GM13977 (cell line): Measurements from ENCODE around the gene ADAMTS12.

ENCODE experiments used
- DNase-seq: peaks from one replicate; pipeline ENCODE4 v3.0.0; 2012; ENCODE audit warnings: low spot score
- in situ Hi-C: fragments of 300-500 bp; cut with MboI; formaldehyde crosslinking; loops from one replicate; pipeline ENCODE4 v1.12.0; 2022; ENCODE audit warnings: low sequenced_read_pairs, low pct_unique_long_range_greater_than_20kb, mixed read lengths, inconsistent platforms; ENCODE audit not compliant: unreplicated experiment
- TF ChIP-seq, protein P1 (sequence below): IDR thresholded peaks from 2 replicates; pipeline ENCODE4 v1.5.1; 2012; ENCODE audit warnings: mild to moderate bottlenecking, control low read depth; ENCODE audit not compliant: insufficient read depth; ENCODE audit errors: extremely low read depth, missing control alignments

The ADAMTS12 gene

DNA sequence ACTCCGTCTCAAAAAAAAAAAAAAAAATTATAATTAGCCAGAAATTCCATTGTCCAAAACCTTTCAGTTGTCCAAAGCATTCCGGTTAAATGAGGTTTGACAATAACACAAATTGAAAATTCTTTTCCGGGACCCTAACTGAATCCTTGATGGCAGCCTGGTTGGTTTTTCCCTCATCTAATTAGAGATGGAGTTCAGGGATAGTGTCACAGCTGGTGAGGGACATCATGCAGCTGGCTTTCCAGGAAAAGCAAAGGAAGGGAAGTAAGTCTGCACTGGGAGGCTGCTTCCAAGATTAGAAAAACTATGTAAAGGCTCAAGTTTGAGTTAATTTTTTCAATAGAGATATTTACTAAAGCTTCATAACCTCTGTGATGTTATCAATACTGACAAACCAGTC lies 195.4 kb downstream of the ADAMTS12 start:
- in situ Hi-C loops, result no loop called here
- TF ChIP-seq, protein P1, sequence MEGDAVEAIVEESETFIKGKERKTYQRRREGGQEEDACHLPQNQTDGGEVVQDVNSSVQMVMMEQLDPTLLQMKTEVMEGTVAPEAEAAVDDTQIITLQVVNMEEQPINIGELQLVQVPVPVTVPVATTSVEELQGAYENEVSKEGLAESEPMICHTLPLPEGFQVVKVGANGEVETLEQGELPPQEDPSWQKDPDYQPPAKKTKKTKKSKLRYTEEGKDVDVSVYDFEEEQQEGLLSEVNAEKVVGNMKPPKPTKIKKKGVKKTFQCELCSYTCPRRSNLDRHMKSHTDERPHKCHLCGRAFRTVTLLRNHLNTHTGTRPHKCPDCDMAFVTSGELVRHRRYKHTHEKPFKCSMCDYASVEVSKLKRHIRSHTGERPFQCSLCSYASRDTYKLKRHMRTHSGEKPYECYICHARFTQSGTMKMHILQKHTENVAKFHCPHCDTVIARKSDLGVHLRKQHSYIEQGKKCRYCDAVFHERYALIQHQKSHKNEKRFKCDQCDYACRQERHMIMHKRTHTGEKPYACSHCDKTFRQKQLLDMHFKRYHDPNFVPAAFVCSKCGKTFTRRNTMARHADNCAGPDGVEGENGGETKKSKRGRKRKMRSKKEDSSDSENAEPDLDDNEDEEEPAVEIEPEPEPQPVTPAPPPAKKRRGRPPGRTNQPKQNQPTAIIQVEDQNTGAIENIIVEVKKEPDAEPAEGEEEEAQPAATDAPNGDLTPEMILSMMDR, result no peak

DNA sequence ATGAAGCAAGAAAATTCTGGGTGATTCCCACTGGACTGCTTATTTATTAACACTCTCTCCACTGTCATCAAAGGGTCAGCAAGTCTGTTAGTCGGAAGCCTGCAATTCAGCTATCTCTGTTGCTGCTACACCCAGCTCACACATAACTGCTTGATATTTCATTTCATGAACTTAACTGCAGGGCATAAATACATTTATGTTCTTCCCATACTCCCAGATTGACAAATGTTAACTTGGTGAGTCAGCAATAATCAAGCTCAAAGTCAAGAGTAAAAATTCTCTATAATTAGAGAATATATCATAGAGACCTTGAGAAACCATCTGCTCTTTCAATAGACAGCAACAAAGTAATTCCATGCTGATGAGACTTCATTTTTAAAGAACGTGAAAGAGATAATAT lies 198.8 kb downstream of the ADAMTS12 start:
- no peak for DNase-seq
- TF ChIP-seq, protein P1, result no peak
- in situ Hi-C loops, result no loop called here

More for the DNA sequence above, 195.4 kb downstream of the ADAMTS12 start:
- DNase-seq, result no peak

DNA sequence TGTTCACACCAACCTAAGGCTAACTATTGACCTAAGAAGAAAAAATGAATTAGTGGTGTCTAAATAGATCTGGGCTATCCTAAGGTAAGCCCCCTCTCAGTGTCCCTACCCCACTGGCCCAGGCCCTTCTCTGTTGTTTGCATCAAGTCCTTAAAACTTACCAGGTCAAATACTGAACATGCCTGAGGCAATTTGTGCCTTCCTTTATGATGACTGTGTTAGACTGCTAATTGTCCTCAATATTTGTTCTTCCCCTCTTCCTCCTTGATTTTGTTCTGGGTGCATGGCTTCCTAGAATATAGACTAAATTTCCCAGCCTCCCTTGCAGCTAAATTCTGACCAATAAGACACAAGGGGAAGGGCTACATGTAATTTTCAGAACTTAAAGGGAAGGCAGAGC lies 199.9 kb downstream of the ADAMTS12 start:
- TF ChIP-seq, protein P1, result no peak
- in situ Hi-C loops, result no loop called here
- no peak for DNase-seq

DNA sequence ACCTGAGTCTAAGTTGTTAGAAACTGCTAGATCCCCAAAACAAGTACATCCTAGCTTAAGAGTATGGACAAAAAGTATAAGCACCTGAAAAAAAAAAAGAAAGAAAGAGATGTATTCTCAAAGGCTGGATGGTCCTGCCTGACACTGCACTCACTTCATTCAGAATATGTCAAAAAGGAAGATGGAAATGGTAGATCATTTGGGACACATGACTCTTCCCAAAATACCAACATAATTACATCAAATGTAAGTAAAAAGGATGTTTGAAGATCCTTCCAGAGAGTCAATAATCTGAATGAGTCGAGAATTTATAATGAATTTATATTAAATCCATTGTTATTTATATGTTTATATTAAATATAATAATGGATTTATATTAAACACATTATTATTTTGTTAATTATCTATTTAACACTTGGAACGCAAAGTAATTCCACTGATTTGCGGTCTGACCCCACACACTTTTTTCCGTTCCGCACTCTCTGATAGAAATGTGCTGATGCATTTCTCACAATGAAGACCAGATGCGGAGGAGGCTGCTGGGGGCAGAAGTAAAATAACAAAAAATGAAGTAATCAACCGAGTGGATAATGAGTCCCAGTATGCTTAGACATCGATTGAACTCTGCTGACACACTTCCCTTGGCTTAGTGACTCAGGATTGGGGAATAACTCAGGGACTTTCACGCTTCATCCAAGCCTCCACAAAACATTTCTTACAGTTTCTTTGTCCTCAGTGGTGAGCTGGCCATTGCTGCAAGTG lies 201.2 kb downstream of the ADAMTS12 start:
- no peak for DNase-seq
- in situ Hi-C loops, result no loop called here
- TF ChIP-seq, protein P1, result no peak

DNA sequence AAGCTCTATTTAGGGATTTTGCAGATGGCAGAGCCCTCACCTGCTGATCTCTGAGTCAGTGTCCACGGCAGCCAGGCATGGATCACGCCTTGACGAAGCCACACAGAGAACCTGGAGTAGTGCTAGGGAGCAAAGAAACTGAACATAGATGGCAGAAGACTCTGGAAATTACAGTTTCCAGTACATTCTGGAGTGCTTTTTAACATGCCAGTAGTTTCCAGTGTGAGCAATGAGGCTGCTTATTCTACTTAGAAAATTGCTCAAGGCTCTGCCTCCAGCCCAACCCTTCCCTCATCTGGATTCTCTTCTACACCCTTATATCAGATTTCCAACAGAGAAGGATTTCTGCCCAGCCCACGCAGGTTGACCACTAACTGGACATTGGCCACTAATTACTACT lies 203.3 kb downstream of the ADAMTS12 start:
- DNase-seq, result no peak
- TF ChIP-seq, protein P1, result no peak
- in situ Hi-C loops, result no loop called here

DNA sequence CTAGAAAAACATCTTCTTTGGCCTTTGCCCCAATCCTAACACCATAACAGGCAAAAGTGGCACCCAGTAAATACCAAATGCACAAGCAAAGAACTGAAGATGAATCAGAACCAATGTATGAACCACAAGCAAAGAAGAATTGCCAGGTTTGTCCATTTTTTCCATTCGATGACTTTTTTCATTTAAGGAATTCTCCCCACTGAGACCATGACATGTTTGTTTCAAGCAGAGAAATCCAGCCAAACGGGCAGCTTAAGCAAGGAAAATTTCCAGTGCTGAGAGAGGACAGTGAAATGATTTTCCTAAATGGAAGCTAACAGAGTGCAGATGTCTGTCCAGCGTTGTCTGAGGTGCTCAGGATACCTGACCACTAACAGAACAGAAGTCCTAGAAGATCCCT lies 203.7 kb downstream of the ADAMTS12 start:
- in situ Hi-C loops, result no loop called here
- DNase-seq, result no peak
- TF ChIP-seq, protein P1, result no peak
